ENCODE measurements around the gene PARVA.

DNA sequence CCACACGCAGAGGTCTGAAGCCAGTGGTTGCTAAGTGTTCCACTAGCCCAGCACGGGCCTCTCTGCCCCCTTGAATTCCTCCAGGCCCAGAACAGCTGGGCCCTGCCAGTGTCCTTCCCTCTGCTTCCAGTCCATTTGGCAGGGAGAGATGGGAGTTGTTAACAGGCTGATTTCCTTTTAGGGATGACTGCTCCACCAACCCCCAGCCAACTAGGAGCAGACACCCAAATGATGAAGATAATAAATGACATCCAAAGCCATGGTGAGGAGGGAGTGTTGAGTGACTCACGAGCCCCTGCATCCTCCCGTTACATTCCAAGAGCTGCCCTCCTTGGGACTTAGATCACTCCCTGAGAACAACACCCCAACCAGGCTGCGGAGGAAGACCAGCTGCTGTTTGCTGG is 20.6 kb downstream of the PARVA start:
- no peak for TF ChIP-seq ZFP3 (CRISPR knock-in tag; IDR thresholded peaks at IDR 0.05)
- TF ChIP-seq ZC3H10 (CRISPR knock-in tag; IDR thresholded peaks at IDR 0.05): no peak
- TF ChIP-seq ISL1 (CRISPR knock-in tag; IDR thresholded peaks at IDR 0.05): no peak
- no peak for TF ChIP-seq RARB (CRISPR knock-in tag; IDR thresholded peaks at IDR 0.05)
- no peak for TF ChIP-seq CSDC2 (CRISPR knock-in tag; IDR thresholded peaks at IDR 0.05)
- no peak for TF ChIP-seq ZNF8 (CRISPR knock-in tag; IDR thresholded peaks at IDR 0.05)
- TF ChIP-seq, protein P1, sequence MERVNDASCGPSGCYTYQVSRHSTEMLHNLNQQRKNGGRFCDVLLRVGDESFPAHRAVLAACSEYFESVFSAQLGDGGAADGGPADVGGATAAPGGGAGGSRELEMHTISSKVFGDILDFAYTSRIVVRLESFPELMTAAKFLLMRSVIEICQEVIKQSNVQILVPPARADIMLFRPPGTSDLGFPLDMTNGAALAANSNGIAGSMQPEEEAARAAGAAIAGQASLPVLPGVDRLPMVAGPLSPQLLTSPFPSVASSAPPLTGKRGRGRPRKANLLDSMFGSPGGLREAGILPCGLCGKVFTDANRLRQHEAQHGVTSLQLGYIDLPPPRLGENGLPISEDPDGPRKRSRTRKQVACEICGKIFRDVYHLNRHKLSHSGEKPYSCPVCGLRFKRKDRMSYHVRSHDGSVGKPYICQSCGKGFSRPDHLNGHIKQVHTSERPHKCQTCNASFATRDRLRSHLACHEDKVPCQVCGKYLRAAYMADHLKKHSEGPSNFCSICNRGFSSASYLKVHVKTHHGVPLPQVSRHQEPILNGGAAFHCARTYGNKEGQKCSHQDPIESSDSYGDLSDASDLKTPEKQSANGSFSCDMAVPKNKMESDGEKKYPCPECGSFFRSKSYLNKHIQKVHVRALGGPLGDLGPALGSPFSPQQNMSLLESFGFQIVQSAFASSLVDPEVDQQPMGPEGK (CRISPR knock-in tag; IDR thresholded peaks at IDR 0.05; ENCODE audit: borderline replicate concordance): no peak
- no peak for TF ChIP-seq OSR1 (CRISPR knock-in tag; IDR thresholded peaks at IDR 0.05)
- no peak for TF ChIP-seq ARNTL (CRISPR knock-in tag; IDR thresholded peaks at IDR 0.05; ENCODE audit: borderline replicate concordance, low read depth)
- TF ChIP-seq TOX (CRISPR knock-in tag; IDR thresholded peaks at IDR 0.05; ENCODE audit: borderline replicate concordance): no peak
- TF ChIP-seq, protein P2, sequence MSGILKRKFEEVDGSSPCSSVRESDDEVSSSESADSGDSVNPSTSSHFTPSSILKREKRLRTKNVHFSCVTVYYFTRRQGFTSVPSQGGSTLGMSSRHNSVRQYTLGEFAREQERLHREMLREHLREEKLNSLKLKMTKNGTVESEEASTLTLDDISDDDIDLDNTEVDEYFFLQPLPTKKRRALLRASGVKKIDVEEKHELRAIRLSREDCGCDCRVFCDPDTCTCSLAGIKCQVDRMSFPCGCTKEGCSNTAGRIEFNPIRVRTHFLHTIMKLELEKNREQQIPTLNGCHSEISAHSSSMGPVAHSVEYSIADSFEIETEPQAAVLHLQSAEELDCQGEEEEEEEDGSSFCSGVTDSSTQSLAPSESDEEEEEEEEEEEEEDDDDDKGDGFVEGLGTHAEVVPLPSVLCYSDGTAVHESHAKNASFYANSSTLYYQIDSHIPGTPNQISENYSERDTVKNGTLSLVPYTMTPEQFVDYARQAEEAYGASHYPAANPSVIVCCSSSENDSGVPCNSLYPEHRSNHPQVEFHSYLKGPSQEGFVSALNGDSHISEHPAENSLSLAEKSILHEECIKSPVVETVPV (CRISPR knock-in tag; IDR thresholded peaks at IDR 0.05): no peak
- no peak for TF ChIP-seq CREB5 (CRISPR knock-in tag; IDR thresholded peaks at IDR 0.05; ENCODE audit: low read depth)
- TF ChIP-seq, protein P3, sequence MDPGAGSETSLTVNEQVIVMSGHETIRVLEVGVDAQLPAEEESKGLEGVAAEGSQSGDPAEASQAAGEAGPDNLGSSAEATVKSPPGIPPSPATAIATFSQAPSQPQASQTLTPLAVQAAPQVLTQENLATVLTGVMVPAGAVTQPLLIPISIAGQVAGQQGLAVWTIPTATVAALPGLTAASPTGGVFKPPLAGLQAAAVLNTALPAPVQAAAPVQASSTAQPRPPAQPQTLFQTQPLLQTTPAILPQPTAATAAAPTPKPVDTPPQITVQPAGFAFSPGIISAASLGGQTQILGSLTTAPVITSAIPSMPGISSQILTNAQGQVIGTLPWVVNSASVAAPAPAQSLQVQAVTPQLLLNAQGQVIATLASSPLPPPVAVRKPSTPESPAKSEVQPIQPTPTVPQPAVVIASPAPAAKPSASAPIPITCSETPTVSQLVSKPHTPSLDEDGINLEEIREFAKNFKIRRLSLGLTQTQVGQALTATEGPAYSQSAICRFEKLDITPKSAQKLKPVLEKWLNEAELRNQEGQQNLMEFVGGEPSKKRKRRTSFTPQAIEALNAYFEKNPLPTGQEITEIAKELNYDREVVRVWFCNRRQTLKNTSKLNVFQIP (CRISPR knock-in tag; IDR thresholded peaks at IDR 0.05; ENCODE audit: borderline replicate concordance, low read depth): no peak
- no peak for TF ChIP-seq ESRRG (CRISPR knock-in tag; IDR thresholded peaks at IDR 0.05)
